GM12892 (cell line): ENCODE data around the gene FOXI2.

Experiments used
- POLR2AphosphoS5 ChIP-seq: IDR thresholded peaks from 2 replicates; pipeline ENCODE4 v1.6.1; 2011; ENCODE audit warnings: low read depth, low read length, control low read depth
- TAF1 ChIP-seq: IDR thresholded peaks from 2 replicates; pipeline ENCODE4 v1.6.1; 2011; ENCODE audit warnings: low read depth, mild to moderate bottlenecking, control low read depth, low read length, borderline replicate concordance

DNA sequence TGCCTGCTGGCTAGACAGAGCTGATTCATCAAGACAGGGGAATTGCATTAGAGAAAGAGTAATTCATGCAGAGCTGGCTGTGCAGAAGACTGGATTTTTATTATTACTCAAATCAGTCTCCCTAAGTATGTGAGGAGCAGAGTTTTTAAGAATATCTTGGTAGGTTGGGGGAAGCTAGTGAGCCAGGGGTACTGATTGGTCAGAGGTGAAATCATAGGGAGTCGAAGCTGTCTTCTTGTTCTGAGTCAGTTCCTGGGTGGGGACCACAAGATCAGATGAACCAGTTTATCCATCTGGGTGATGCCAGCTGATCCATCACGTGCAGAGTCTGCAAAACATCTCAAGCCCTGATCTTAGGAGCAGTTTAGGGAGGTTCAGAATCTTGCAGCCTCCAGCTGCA lies 39.8 kb downstream of the FOXI2 start:
- TF ChIP-seq POLR2AphosphoS5 (no peak), TAF1 (no peak)
